ENCODE measurements around the gene SEC16A.

DNA sequence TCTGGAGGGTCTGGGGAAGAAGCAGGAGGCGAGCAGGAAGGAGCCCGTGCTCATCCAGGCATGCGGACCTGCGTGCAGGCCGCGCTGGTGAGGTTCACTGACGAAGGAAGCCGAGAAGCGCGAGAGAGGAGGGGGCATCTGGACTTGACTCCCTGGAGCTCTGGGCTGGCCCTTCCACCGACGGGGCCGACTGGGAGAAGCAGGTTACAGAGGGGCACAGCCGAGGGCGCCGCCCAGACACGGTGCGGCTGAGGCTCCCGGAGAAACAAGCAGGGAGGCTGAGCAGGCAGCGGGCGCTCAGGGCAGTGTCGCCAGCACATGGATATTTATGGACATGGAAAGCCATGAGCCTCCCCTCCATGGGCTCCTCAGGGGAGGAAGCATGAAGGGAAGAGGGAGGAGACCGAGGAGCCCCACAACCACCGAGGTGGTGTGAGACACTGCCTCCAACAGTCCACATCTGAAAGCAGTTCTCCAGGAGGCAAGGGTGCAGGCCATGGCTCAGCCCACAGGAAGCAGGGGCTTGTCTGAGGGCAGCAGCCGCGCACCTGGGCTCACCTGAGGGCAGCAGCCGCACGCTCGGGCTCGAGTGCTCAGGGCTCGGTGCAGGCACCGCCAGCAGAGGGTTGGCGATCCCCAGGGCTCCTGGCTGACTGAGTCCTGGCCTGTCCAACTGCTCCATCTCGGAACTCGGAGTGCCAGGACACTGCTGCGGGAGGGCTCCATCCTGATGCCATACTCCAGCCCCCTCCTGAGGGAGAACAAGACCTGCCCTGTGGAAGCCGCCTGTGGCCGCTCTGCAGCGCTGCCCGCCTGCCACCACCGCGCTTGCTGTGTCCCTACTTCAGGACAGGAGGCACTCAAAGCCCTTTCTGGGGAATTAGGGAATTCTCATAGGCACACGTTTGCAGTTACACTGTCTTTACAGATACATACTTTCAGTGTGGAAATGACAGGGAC lies 27.5 kb downstream of the SEC16A start:
- TF ChIP-seq GATA2 (IDR thresholded peaks at IDR 0.05; ENCODE audit: low read depth, low read length) (no peak), GATA3 (IDR thresholded peaks at IDR 0.05; ENCODE audit: low read depth, low read length) (no peak)

All from SH-SY5Y (cell line).